Measurements from ENCODE around the gene MOAP1. TPM values are rescaled to one million over a fixed set of nuclear protein-coding genes. Genes with fewer than 3 reads are reported as not detected.
A peak's percentile ranks its signal among the peaks of the same experiment; 100 is the strongest.

The MOAP1 gene
- total and polyA plus RNA-seq, 4 donors: 7.8 to 13.2 (median 11.7) TPM

DNA sequence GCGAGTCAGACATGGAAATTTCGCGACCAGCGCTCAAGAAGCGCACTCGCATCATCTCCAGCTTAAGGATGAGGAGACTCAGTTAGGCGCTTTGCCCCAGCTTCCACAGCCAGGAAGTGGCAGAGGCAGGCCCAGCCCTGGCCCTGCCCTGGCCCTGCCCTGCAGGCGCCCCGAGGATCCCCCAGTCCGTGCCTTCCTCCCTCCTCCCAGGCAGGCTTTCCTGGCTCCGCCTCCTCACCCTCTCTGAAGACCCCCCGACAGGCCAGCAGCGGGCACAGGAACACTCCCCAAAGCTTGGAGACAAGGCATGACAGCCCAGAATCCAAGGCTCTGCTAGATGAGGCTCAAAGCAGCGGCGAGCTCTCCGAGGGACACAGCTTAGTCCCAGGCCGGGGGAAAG lies 47.5 kb upstream of the MOAP1 start:
- no peaks in the 10 kb centered on the region for H3K9me3 ChIP-seq (ENCODE audit: control insufficient read depth in 4 of 4, low read length in 3 of 4)
- H3K27me3 ChIP-seq (ENCODE audit: control insufficient read depth in 4 of 4, insufficient read depth in 4 of 4, low read length in 3 of 4): no peaks in the 10 kb centered on the region
- no peak overlapping the region for H3K4me3 ChIP-seq (ENCODE audit: low read depth in 1 of 3, low read length in 3 of 3)
- peaks cover 0 to 17% (median 15%) of the 10 kb centered on the region in 4 donors for H3K36me3 ChIP-seq (ENCODE audit: control insufficient read depth in 4 of 4, insufficient read depth in 3 of 4, low read depth in 1 of 4, low read length in 3 of 4)
- peaks cover 0 to 9% (median 5%) of the 10 kb centered on the region in 4 donors for H3K4me1 ChIP-seq (ENCODE audit: control insufficient read depth in 4 of 4, insufficient read depth in 4 of 4, low read length in 3 of 4)
- WGBS: 64% methylated on average over 17 of the region's 17 CpGs
- no peak for TF ChIP-seq GABPA (IDR thresholded peaks at IDR 0.05 in 1 of 2, conservative IDR thresholded peaks at IDR 0.05 in 1 of 2)
- no peak for TF ChIP-seq TAF1 (conservative IDR thresholded peaks at IDR 0.05)
- no peak for TF ChIP-seq HNF4G (IDR thresholded peaks at IDR 0.05)
- TF ChIP-seq JUND (IDR thresholded peaks at IDR 0.05): no peak
- TF ChIP-seq EGR1 (IDR thresholded peaks at IDR 0.05; ENCODE audit: low read depth in 2 of 2): no peak
- TF ChIP-seq HNF4A (conservative IDR thresholded peaks at IDR 0.05): no peak
- TF ChIP-seq, protein P1, sequence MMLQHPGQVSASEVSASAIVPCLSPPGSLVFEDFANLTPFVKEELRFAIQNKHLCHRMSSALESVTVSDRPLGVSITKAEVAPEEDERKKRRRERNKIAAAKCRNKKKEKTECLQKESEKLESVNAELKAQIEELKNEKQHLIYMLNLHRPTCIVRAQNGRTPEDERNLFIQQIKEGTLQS (IDR thresholded peaks at IDR 0.05): no peak
- TF ChIP-seq NR2F2 (IDR thresholded peaks at IDR 0.05): no peak
- TF ChIP-seq, protein P2, sequence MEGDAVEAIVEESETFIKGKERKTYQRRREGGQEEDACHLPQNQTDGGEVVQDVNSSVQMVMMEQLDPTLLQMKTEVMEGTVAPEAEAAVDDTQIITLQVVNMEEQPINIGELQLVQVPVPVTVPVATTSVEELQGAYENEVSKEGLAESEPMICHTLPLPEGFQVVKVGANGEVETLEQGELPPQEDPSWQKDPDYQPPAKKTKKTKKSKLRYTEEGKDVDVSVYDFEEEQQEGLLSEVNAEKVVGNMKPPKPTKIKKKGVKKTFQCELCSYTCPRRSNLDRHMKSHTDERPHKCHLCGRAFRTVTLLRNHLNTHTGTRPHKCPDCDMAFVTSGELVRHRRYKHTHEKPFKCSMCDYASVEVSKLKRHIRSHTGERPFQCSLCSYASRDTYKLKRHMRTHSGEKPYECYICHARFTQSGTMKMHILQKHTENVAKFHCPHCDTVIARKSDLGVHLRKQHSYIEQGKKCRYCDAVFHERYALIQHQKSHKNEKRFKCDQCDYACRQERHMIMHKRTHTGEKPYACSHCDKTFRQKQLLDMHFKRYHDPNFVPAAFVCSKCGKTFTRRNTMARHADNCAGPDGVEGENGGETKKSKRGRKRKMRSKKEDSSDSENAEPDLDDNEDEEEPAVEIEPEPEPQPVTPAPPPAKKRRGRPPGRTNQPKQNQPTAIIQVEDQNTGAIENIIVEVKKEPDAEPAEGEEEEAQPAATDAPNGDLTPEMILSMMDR (IDR thresholded peaks at IDR 0.05; ENCODE audit: low read depth, low read length, missing input control): no peak
- no peak overlapping the region for H3K9ac ChIP-seq (ENCODE audit: low read depth in 1 of 2, low read length in 2 of 2)
- H3K27ac ChIP-seq (ENCODE audit: low read depth in 1 of 2, low read length in 2 of 2): no peak overlapping the region
- no peak for DNase-seq (ENCODE audit: low spot score)

DNA sequence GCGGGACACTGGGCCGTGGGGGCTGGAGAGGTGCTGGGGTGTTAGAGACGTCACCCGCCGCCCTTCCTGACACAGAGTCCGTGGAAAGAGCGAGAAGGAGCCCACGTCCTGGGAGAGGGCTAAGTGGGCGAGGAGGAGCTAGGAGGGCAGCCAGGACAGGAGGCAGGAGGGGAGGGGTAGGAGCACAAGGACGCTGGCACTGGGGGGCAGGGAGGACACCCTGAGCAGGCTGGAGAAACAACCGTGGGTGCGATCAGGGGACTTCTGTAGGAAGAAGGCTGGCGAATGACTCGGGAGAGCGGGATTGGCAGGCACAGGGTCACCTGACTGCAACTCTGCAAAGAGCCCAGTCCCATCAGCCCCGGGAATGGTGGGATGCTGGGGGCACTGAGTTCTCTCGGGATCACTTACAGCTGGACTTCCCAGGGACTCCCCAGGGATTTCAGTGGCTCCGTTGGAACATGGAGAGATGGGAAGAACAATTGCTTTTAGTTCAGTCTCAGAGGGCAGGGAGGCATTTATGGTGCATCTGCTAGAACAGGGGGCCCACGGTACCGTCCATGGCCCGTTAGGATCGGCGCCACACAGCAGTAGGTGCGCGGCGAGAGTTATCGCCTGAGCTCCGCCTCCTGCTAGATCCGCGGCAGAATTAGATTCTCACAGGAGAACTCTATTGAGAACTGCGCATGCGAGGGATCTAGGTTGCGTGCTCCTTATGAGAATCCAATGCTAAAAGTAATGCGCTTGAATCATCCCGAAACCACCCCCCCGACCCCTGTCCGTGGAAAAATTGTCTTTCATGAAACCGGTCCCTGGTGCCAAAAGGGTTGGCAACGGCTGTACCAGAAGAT lies 46.7 kb upstream of the MOAP1 start:
- Histone ChIP-seq H3K4me1 (ENCODE audit: control insufficient read depth in 4 of 4, insufficient read depth in 4 of 4, low read length in 3 of 4) (peaks cover 0 to 9% (median 5%) of the 10 kb centered on the region in 4 donors), H3K27me3 (ENCODE audit: control insufficient read depth in 4 of 4, insufficient read depth in 4 of 4, low read length in 3 of 4) (no peaks in the 10 kb centered on the region), H3K27ac (ENCODE audit: low read depth in 1 of 2, low read length in 2 of 2) (no peak overlapping the region), H3K36me3 (ENCODE audit: control insufficient read depth in 4 of 4, insufficient read depth in 3 of 4, low read depth in 1 of 4, low read length in 3 of 4) (peaks cover 0 to 22% (median 19%) of the 10 kb centered on the region in 4 donors), H3K9ac (ENCODE audit: low read depth in 1 of 2, low read length in 2 of 2) (no peak overlapping the region), H3K4me3 (ENCODE audit: low read depth in 1 of 3, low read length in 3 of 3) (peak overlapping the region in 2 of 3 donors; percentile 1 to 24), H3K9me3 (ENCODE audit: control insufficient read depth in 4 of 4, low read length in 3 of 4) (no peaks in the 10 kb centered on the region)
- 34% methylated on average over 39 of the region's 39 CpGs for WGBS
- TF ChIP-seq SP1 (IDR thresholded peaks at IDR 0.05): no peak
- no peak for DNase-seq (ENCODE audit: low spot score)

DNA sequence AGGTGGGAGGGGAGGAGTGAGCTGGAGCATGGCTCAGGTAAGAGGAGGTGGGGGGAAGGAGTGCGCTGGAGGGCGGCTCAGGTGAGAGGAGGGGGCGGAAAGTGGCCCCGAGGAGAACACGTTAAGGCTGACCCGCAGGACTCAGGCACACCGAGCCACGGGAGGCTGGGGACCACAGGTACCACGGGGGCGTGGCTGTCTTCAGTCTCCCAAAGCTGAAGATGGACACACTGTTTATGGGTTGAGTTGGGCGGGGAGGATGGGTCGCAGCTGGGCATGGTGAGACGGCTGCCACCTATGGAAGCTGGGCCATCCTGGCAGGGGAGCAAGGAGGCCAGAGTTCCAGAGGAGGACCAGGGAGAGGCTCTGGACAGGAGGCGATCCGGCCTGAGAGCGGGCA lies 45.8 kb upstream of the MOAP1 start:
- TF ChIP-seq, protein P3, sequence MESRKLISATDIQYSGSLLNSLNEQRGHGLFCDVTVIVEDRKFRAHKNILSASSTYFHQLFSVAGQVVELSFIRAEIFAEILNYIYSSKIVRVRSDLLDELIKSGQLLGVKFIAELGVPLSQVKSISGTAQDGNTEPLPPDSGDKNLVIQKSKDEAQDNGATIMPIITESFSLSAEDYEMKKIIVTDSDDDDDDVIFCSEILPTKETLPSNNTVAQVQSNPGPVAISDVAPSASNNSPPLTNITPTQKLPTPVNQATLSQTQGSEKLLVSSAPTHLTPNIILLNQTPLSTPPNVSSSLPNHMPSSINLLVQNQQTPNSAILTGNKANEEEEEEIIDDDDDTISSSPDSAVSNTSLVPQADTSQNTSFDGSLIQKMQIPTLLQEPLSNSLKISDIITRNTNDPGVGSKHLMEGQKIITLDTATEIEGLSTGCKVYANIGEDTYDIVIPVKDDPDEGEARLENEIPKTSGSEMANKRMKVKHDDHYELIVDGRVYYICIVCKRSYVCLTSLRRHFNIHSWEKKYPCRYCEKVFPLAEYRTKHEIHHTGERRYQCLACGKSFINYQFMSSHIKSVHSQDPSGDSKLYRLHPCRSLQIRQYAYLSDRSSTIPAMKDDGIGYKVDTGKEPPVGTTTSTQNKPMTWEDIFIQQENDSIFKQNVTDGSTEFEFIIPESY (IDR thresholded peaks at IDR 0.05): no peak
- TF ChIP-seq HNF4G (IDR thresholded peaks at IDR 0.05): no peak
- TF ChIP-seq FOXA2 (IDR thresholded peaks at IDR 0.05): no peak
- H3K4me1 ChIP-seq (ENCODE audit: control insufficient read depth in 4 of 4, insufficient read depth in 4 of 4, low read length in 3 of 4): peaks cover 0 to 9% (median 5%) of the 10 kb centered on the region in 4 donors
- 94% methylated on average over 16 of the region's 16 CpGs for WGBS
- H3K27ac ChIP-seq (ENCODE audit: low read depth in 1 of 2, low read length in 2 of 2): no peak overlapping the region
- no peaks in the 10 kb centered on the region for H3K27me3 ChIP-seq (ENCODE audit: control insufficient read depth in 4 of 4, insufficient read depth in 4 of 4, low read length in 3 of 4)
- no peak overlapping the region for H3K4me3 ChIP-seq (ENCODE audit: low read depth in 1 of 3, low read length in 3 of 3)
- H3K9me3 ChIP-seq (ENCODE audit: control insufficient read depth in 4 of 4, low read length in 3 of 4): no peaks in the 10 kb centered on the region
- no peak for DNase-seq (ENCODE audit: low spot score)
- H3K36me3 ChIP-seq (ENCODE audit: control insufficient read depth in 4 of 4, insufficient read depth in 3 of 4, low read depth in 1 of 4, low read length in 3 of 4): peaks cover 0 to 28% (median 20%) of the 10 kb centered on the region in 4 donors
- H3K9ac ChIP-seq (ENCODE audit: low read depth in 1 of 2, low read length in 2 of 2): no peak overlapping the region

All from liver (tissue), 9 donors.